ENCODE measurements around the gene ACY1. TPM values are rescaled to one million over a fixed set of nuclear protein-coding genes. Genes with fewer than 3 reads are reported as not detected.
"Not testable (repeated sequence)": the region's sequence is repeated elsewhere in the genome, so short reads cannot be mapped to it uniquely, and the experiment has no call there.

ACY1 gene
- total RNA-seq, 1 experiment from 2014 or later, result 164 TPM

- intact Hi-C loops (cut with micrococcal nuclease), result no loop called here
- Mint-ChIP-seq H3K4me1 (ENCODE audit: insufficient read depth, unreplicated experiment) (peaks cover 6% of the 10 kb centered on the region), H3K4me3 (ENCODE audit: unreplicated experiment) (no peak overlapping the region), H3K36me3 (ENCODE audit: insufficient read depth, unreplicated experiment) (peaks cover 58% of the 10 kb centered on the region), H3K27me3 (ENCODE audit: insufficient read depth, unreplicated experiment) (no peaks in the 10 kb centered on the region), H3K9me3 (ENCODE audit: unreplicated experiment) (no peaks in the 10 kb centered on the region), H3K27ac (ENCODE audit: low read depth, unreplicated experiment) (peak overlapping the region; percentile 35)
- no peak for TF ChIP-seq CTCF (IDR thresholded peaks at IDR 0.05; ENCODE audit: unreplicated experiment)
- DNase-seq (ENCODE audit: unreplicated experiment), result no peak
- BruUV-seq (replicated peaks), result TSS peak; percentile 29
- POLR2A ChIA-PET, result interaction anchor here (0.6 to 2.9 kb wide), 10 partner anchors 9 to 1670 kb away, joined by 3 to 30 read pairs (median 4); partner anchors contain the start of genes ABHD14A, ABHD14B, ACY1 and DCAF1
- CTCF ChIA-PET, result interaction anchor here (0.6 to 3.0 kb wide), 4 partner anchors 9 to 153 kb away, joined by 3 to 12 read pairs (median 4); partner anchors contain the start of gene ACY1
Measured at GRCh38 chr3:51992017-51992682, 8.8 kb downstream of the ACY1 start.

- intact Hi-C loops (cut with micrococcal nuclease); DNase-seq (ENCODE audit: unreplicated experiment); H3K9me3 Mint-ChIP-seq (ENCODE audit: unreplicated experiment); H3K27me3 Mint-ChIP-seq (ENCODE audit: insufficient read depth, unreplicated experiment); H3K27ac Mint-ChIP-seq (ENCODE audit: low read depth, unreplicated experiment): not testable (repeated sequence)
- Mint-ChIP-seq H3K4me1 (ENCODE audit: insufficient read depth, unreplicated experiment) (peaks cover 14% of the 10 kb centered on the region), H3K4me3 (ENCODE audit: unreplicated experiment) (peak overlapping the region; percentile 96), H3K36me3 (ENCODE audit: insufficient read depth, unreplicated experiment) (peaks cover 53% of the 10 kb centered on the region)
- BruUV-seq (replicated peaks), result TSS peak; percentile 58
- ChIA-PET CTCF (interaction anchor here (0.6 to 3.0 kb wide), 5 partner anchors 10 to 601 kb away, joined by 3 to 12 read pairs (median 4); partner anchors contain the start of gene ACY1), POLR2A (interaction anchor here (1.4 to 2.9 kb wide), 3 partner anchors 11 to 419 kb away, joined by 4 to 93 read pairs (median 11); partner anchors contain the start of genes ABHD14A, ABHD14B and ACY1)
Measured at GRCh38 chr3:51993657-51994056, 10.3 kb downstream of the ACY1 start.

- H3K36me3 Mint-ChIP-seq (ENCODE audit: insufficient read depth, unreplicated experiment), result peaks cover 53% of the 10 kb centered on the region
Measured at GRCh38 chr3:51994530-51994929, 11.2 kb downstream of the ACY1 start.

More at GRCh38 chr3:51994530-51994929, 11.2 kb downstream of the ACY1 start:
- BruUV-seq (replicated peaks), result no TSS peak
- Mint-ChIP-seq H3K4me1 (ENCODE audit: insufficient read depth, unreplicated experiment) (peaks cover 8% of the 10 kb centered on the region), H3K27ac (ENCODE audit: low read depth, unreplicated experiment) (peak overlapping the region; percentile 100), H3K9me3 (ENCODE audit: unreplicated experiment) (no peaks in the 10 kb centered on the region), H3K27me3 (ENCODE audit: insufficient read depth, unreplicated experiment) (no peaks in the 10 kb centered on the region), H3K4me3 (ENCODE audit: unreplicated experiment) (peak overlapping the region; percentile 96)
- no peak for DNase-seq (ENCODE audit: unreplicated experiment)
- no peak for TF ChIP-seq CTCF (IDR thresholded peaks at IDR 0.05; ENCODE audit: unreplicated experiment)
- ChIA-PET POLR2A (interaction anchor here (0.7 to 2.9 kb wide), 15 partner anchors 12 to 495 kb away, joined by 3 to 93 read pairs (median 6); partner anchors contain the start of genes ABHD14A, ABHD14B, ACY1 and PARP3), CTCF (interaction anchor here (0.7 to 2.7 kb wide), 8 partner anchors 8 to 698 kb away, joined by 3 to 13 read pairs (median 4); partner anchors contain the start of genes ABHD14A, ABHD14B and ACY1)
- intact Hi-C loops (cut with micrococcal nuclease), result no loop called here

Data from MCF 10A (cell line).